ENCODE results near the gene TGFA.

DNA sequence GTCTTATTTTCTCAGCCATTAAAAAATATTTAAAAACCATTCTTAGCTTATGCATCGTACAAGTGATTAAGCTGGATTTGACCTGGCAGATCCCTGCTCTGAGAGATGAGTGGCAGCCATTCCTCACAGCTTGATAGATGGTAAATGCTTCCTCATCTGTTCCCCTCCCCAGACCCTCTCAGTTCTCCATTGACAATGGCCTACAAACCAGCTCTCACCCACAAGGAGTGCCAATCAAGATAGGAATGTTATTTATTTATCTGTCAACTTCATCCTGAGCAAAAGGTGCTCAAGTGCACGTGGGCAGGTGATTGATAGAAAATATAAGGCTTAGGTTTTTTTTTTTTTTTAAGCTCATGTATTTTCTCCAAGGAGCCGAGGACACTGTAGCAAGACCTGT, 153.1 kb downstream of the TGFA start:
- TF ChIP-seq, protein P1, sequence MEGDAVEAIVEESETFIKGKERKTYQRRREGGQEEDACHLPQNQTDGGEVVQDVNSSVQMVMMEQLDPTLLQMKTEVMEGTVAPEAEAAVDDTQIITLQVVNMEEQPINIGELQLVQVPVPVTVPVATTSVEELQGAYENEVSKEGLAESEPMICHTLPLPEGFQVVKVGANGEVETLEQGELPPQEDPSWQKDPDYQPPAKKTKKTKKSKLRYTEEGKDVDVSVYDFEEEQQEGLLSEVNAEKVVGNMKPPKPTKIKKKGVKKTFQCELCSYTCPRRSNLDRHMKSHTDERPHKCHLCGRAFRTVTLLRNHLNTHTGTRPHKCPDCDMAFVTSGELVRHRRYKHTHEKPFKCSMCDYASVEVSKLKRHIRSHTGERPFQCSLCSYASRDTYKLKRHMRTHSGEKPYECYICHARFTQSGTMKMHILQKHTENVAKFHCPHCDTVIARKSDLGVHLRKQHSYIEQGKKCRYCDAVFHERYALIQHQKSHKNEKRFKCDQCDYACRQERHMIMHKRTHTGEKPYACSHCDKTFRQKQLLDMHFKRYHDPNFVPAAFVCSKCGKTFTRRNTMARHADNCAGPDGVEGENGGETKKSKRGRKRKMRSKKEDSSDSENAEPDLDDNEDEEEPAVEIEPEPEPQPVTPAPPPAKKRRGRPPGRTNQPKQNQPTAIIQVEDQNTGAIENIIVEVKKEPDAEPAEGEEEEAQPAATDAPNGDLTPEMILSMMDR (IDR thresholded peaks at IDR 0.05 in 2 of 3, conservative IDR thresholded peaks at IDR 0.05 in 1 of 3; ENCODE audit: control insufficient read depth in 2 of 3, extremely low read depth in 1 of 3, insufficient read depth in 1 of 3, low read depth in 3 of 3, low read length in 3 of 3) = no peak
- TF ChIP-seq BHLHE40 (IDR thresholded peaks at IDR 0.05; ENCODE audit: borderline replicate concordance in 1 of 2, low read depth in 2 of 2, low read length in 1 of 2) (no peak), EED (IDR thresholded peaks at IDR 0.05; ENCODE audit: low read depth) (no peak), HDAC2 (IDR thresholded peaks at IDR 0.05) (no peak), YY1 (IDR thresholded peaks at IDR 0.05; ENCODE audit: low read depth, low read length) (no peak), CEBPB (IDR thresholded peaks at IDR 0.05; ENCODE audit: borderline replicate concordance in 1 of 2, low read depth in 2 of 2, low read length in 2 of 2) (no peak), TCF7 (IDR thresholded peaks at IDR 0.05; ENCODE audit: borderline replicate concordance) (no peak), JUNB (IDR thresholded peaks at IDR 0.05) (no peak), EZH2 (IDR thresholded peaks at IDR 0.05; ENCODE audit: borderline replicate concordance, control insufficient read depth, low read depth, low read length) (no peak)
- TF ChIP-seq, protein P2, sequence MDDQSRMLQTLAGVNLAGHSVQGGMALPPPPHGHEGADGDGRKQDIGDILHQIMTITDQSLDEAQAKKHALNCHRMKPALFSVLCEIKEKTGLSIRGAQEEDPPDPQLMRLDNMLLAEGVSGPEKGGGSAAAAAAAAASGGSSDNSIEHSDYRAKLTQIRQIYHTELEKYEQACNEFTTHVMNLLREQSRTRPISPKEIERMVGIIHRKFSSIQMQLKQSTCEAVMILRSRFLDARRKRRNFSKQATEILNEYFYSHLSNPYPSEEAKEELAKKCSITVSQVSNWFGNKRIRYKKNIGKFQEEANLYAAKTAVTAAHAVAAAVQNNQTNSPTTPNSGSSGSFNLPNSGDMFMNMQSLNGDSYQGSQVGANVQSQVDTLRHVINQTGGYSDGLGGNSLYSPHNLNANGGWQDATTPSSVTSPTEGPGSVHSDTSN (IDR thresholded peaks at IDR 0.05; ENCODE audit: insufficient replicate concordance, low read depth, low read length) = no peak
- TF ChIP-seq, protein P3, sequence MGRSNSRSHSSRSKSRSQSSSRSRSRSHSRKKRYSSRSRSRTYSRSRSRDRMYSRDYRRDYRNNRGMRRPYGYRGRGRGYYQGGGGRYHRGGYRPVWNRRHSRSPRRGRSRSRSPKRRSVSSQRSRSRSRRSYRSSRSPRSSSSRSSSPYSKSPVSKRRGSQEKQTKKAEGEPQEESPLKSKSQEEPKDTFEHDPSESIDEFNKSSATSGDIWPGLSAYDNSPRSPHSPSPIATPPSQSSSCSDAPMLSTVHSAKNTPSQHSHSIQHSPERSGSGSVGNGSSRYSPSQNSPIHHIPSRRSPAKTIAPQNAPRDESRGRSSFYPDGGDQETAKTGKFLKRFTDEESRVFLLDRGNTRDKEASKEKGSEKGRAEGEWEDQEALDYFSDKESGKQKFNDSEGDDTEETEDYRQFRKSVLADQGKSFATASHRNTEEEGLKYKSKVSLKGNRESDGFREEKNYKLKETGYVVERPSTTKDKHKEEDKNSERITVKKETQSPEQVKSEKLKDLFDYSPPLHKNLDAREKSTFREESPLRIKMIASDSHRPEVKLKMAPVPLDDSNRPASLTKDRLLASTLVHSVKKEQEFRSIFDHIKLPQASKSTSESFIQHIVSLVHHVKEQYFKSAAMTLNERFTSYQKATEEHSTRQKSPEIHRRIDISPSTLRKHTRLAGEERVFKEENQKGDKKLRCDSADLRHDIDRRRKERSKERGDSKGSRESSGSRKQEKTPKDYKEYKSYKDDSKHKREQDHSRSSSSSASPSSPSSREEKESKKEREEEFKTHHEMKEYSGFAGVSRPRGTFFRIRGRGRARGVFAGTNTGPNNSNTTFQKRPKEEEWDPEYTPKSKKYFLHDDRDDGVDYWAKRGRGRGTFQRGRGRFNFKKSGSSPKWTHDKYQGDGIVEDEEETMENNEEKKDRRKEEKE (IDR thresholded peaks at IDR 0.05) = no peak
- TF ChIP-seq, protein P4, sequence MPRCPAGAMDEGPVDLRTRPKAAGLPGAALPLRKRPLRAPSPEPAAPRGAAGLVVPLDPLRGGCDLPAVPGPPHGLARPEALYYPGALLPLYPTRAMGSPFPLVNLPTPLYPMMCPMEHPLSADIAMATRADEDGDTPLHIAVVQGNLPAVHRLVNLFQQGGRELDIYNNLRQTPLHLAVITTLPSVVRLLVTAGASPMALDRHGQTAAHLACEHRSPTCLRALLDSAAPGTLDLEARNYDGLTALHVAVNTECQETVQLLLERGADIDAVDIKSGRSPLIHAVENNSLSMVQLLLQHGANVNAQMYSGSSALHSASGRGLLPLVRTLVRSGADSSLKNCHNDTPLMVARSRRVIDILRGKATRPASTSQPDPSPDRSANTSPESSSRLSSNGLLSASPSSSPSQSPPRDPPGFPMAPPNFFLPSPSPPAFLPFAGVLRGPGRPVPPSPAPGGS (IDR thresholded peaks at IDR 0.05; ENCODE audit: borderline replicate concordance, insufficient read depth, low read depth, low read length, poor library complexity, severe bottlenecking) = no peak
- TF ChIP-seq, protein P5, sequence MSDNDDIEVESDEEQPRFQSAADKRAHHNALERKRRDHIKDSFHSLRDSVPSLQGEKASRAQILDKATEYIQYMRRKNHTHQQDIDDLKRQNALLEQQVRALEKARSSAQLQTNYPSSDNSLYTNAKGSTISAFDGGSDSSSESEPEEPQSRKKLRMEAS (IDR thresholded peaks at IDR 0.05; ENCODE audit: low read depth, low read length) = no peak
